GM21528 (cell line): ENCODE data around the gene YES1.

ENCODE experiments used
- ATAC-seq: cut with Tn5 transposase; IDR thresholded peaks from one replicate; pipeline ENCODE4 v1.9.1; 2021; ENCODE audit warnings: mild to moderate bottlenecking, moderate library complexity; ENCODE audit not compliant: unreplicated experiment, low FRiP score

The YES1 gene

GRCh38 chr18:811892-812375 lies at the start of gene YES1:
TSS of gene YES1 (minus strand) at chr18:812242. CDS start at chr18:756827, 55,415 bp downstream.
- ATAC-seq, result peak; percentile 49

GRCh38 chr18:857986-858385 lies 45.9 kb upstream of the YES1 start:
- ATAC-seq, result no peak

GRCh38 chr18:853471-853870 lies 41.4 kb upstream of the YES1 start:
- ATAC-seq, result no peak

- no peak for ATAC-seq
Measured at GRCh38 chr18:850960-851359, 38.9 kb upstream of the YES1 start.

GRCh38 chr18:849021-849420 lies 37.0 kb upstream of the YES1 start:
- no peak for ATAC-seq

- no peak for ATAC-seq
Measured at GRCh38 chr18:848062-848861, 36.2 kb upstream of the YES1 start.

- no peak for ATAC-seq
Measured at GRCh38 chr18:845152-845819, 33.2 kb upstream of the YES1 start.

GRCh38 chr18:841647-842370 lies 29.8 kb upstream of the YES1 start:
- no peak for ATAC-seq

- ATAC-seq, result no peak
Measured at GRCh38 chr18:840516-840915, 28.5 kb upstream of the YES1 start.

GRCh38 chr18:840023-840408 lies 28.0 kb upstream of the YES1 start:
- ATAC-seq, result no peak

- peak; percentile 98 for ATAC-seq
Measured at GRCh38 chr18:839224-840022, 27.4 kb upstream of the YES1 start.

- ATAC-seq, result no peak
Measured at GRCh38 chr18:837922-838321, 25.9 kb upstream of the YES1 start.

- ATAC-seq, result no peak
Measured at GRCh38 chr18:834082-834720, 22.2 kb upstream of the YES1 start.

- ATAC-seq, result no peak
Measured at GRCh38 chr18:833197-833596, 21.2 kb upstream of the YES1 start.

- no peak for ATAC-seq
Measured at GRCh38 chr18:832085-832681, 20.1 kb upstream of the YES1 start.

- peak; percentile 70 for ATAC-seq
Measured at GRCh38 chr18:830315-830901, 18.4 kb upstream of the YES1 start.

- ATAC-seq, result no peak
Measured at GRCh38 chr18:829432-829831, 17.4 kb upstream of the YES1 start.

- ATAC-seq, result no peak
Measured at GRCh38 chr18:827093-827677, 15.1 kb upstream of the YES1 start.
